GM23338 (cell line): ENCODE measurements around the gene VEGFA. TPM values are rescaled to one million over a fixed set of nuclear protein-coding genes. Genes with fewer than 3 reads are reported as not detected.

ENCODE experiments used
- ATAC-seq: fragments of 200-7000 bp; cut with Tn5 transposase; 3 replicates; pipeline ENCODE4 v1.9.1; 2020
- DNase-seq: peaks from one replicate; pipeline ENCODE4 v3.0.0-alpha.2; 2015; ENCODE audit warnings: low spot score
- H2AFZ ChIP-seq: fragments of 200-600 bp; sonication (generic); 2 replicates; pipeline ENCODE4 v1.8.0; 2016; ENCODE audit warnings: antibody characterized with exemption, mild to moderate bottlenecking, moderate library complexity
- H3F3A ChIP-seq: fragments of 200-600 bp; sonication (generic); replicated peaks from 2 replicates; pipeline ENCODE4 v1.8.0; 2017; ENCODE audit warnings: antibody characterized with exemption, mixed run types, low read depth
- H3K27ac ChIP-seq: fragments of 200-600 bp; sonication (generic); 2 replicates; pipeline ENCODE4 v1.6.1; 2016; ENCODE audit warnings: low read depth
- H3K27me3 ChIP-seq: fragments of 200-600 bp; sonication (generic); 2 replicates; pipeline ENCODE4 v1.8.0; 2016; ENCODE audit warnings: mild to moderate bottlenecking, mixed run types, moderate library complexity; ENCODE audit not compliant: insufficient read depth
- H3K36me3 ChIP-seq: fragments of 200-600 bp; sonication (generic); 2 replicates; pipeline ENCODE4 v1.8.0; 2016; ENCODE audit warnings: mild to moderate bottlenecking; ENCODE audit not compliant: insufficient read depth
- H3K4me1 ChIP-seq: fragments of 200-600 bp; sonication (generic); 2 replicates; pipeline ENCODE4 v1.8.0; 2016; ENCODE audit warnings: mild to moderate bottlenecking, moderate library complexity; ENCODE audit not compliant: insufficient read depth
- H3K4me2 ChIP-seq: fragments of 200-600 bp; sonication (generic); 2 replicates; pipeline ENCODE4 v1.7.1; 2017; ENCODE audit warnings: mixed run types
- H3K4me3 ChIP-seq: fragments of 200-600 bp; sonication (generic); 2 replicates; pipeline ENCODE4 v1.6.1; 2016; ENCODE audit warnings: mixed run types
- H3K79me2 ChIP-seq: fragments of 200-600 bp; sonication (generic); replicated peaks from 2 replicates; pipeline ENCODE4 v1.8.0; 2017; ENCODE audit warnings: mild to moderate bottlenecking; ENCODE audit not compliant: insufficient read depth
- H3K9me2 ChIP-seq: fragments of 200-600 bp; sonication (generic); 2 replicates; pipeline ENCODE4 v1.8.0; 2017; ENCODE audit not compliant: insufficient read depth
- H4K20me1 ChIP-seq: fragments of 200-600 bp; sonication (generic); replicated peaks from 2 replicates; pipeline ENCODE4 v1.8.0; 2017; ENCODE audit warnings: mild to moderate bottlenecking; ENCODE audit not compliant: insufficient read depth
- H3K27ac Mint-ChIP-seq: 2 replicates; pipeline ENCODE4 v1.8.0; 2020; ENCODE audit warnings: inconsistent platforms, mild to moderate bottlenecking, moderate library complexity, mixed read lengths
- H3K27me3 Mint-ChIP-seq: 3 replicates; pipeline ENCODE4 v1.8.0; 2022; ENCODE audit warnings: low read depth, mild to moderate bottlenecking, moderate library complexity, mixed read lengths, inconsistent platforms; ENCODE audit not compliant: insufficient read depth, poor library complexity
- H3K36me3 Mint-ChIP-seq: 3 replicates; pipeline ENCODE4 v1.8.0; 2021; ENCODE audit warnings: low read depth, mild to moderate bottlenecking, inconsistent platforms, moderate library complexity, mixed read lengths
- H3K4me1 Mint-ChIP-seq: 3 replicates; pipeline ENCODE4 v1.8.0; 2020; ENCODE audit warnings: mild to moderate bottlenecking, inconsistent platforms, mixed read lengths
- H3K4me3 Mint-ChIP-seq: 3 replicates; pipeline ENCODE4 v1.8.0; 2021; ENCODE audit warnings: moderate library complexity, mild to moderate bottlenecking, inconsistent platforms, mixed read lengths
- H3K9me3 Mint-ChIP-seq: 3 replicates; pipeline ENCODE4 v1.8.0; 2020; ENCODE audit warnings: moderate library complexity, mild to moderate bottlenecking, inconsistent platforms, mixed read lengths
- CREB1 ChIP-seq: fragments of 250-450 bp; sonication (Bioruptor Pico); IDR thresholded peaks from 2 replicates; pipeline ENCODE4 v1.5.0; 2020; ENCODE audit warnings: low read depth, mild to moderate bottlenecking, moderate library complexity
- EZH2 ChIP-seq: fragments of 200-600 bp; sonication (generic); IDR thresholded peaks from one replicate; pipeline ENCODE4 v1.8.0; 2017; ENCODE audit warnings: antibody characterized with exemption, mild to moderate bottlenecking, low read depth; ENCODE audit not compliant: unreplicated experiment
- JUNB ChIP-seq: IDR thresholded peaks from one replicate; pipeline ENCODE4 v1.6.1; 2016; ENCODE audit warnings: antibody characterized with exemption; ENCODE audit not compliant: unreplicated experiment
- NANOG ChIP-seq: IDR thresholded peaks from 2 replicates; pipeline ENCODE4 v1.6.1; 2016; ENCODE audit warnings: antibody characterized with exemption, borderline replicate concordance
- POLR2AphosphoS5 ChIP-seq: IDR thresholded peaks from 2 replicates; pipeline ENCODE4 v1.6.1; 2016; ENCODE audit warnings: antibody characterized with exemption, low read depth
- STAT1 ChIP-seq: IDR thresholded peaks from one replicate; pipeline ENCODE4 v1.6.1; 2016; ENCODE audit warnings: antibody characterized with exemption; ENCODE audit not compliant: unreplicated experiment
- ZNF114 ChIP-seq: fragments of 250-450 bp; sonication (Bioruptor Pico); IDR thresholded peaks from 2 replicates; pipeline ENCODE4 v1.5.0; 2020; ENCODE audit warnings: mild to moderate bottlenecking, moderate library complexity
- ZNF331 ChIP-seq: fragments of 250-450 bp; sonication (Bioruptor Pico); IDR thresholded peaks from 2 replicates; pipeline ENCODE4 v1.5.0; 2020; ENCODE audit warnings: low read depth, mild to moderate bottlenecking, moderate library complexity
- polyA plus RNA-seq: library from polyadenylated mRNA; unstranded; fragments of >200 nt; fragmentation: Nextera tagmentation; extraction: Ambion mirVana; gene quantifications from 2 replicates; pipeline ENCODE4 v1.2.1, GENCODE V29; 2016
- total RNA-seq: library from RNA; depleted of rRNA; stranded (reverse); fragments of >200 nt; shearing (Covaris generic); gene quantifications from 2 replicates; pipeline ENCODE4 v1.2.3, GENCODE V29; 2014
- TF ChIP-seq, protein P1 (sequence below): fragments of 250-450 bp; sonication (Bioruptor Pico); IDR thresholded peaks from 2 replicates; pipeline ENCODE4 v1.5.0; 2020; ENCODE audit warnings: mild to moderate bottlenecking, moderate library complexity
- TF ChIP-seq, protein P2 (sequence below), 2 experiments: fragments of 200-600 bp in 1 of 2; sonication (generic) in 1 of 2; conservative IDR thresholded peaks; 2 replicates each; pipeline versions ENCODE4 v1.5.1 to v1.6.1; 2016 to 2017; ENCODE audit warnings: antibody characterized with exemption in 2 of 2, low read depth in 2 of 2, mild to moderate bottlenecking in 2 of 2, moderate library complexity in 1 of 2
- TF ChIP-seq, protein P3 (sequence below): IDR thresholded peaks from one replicate; pipeline ENCODE4 v1.6.1; 2018; ENCODE audit warnings: antibody characterized with exemption; ENCODE audit not compliant: unreplicated experiment

Gene VEGFA
- total and polyA plus RNA-seq, 2 experiments from 2014 or later = 10.9 to 61.1 TPM

DNA sequence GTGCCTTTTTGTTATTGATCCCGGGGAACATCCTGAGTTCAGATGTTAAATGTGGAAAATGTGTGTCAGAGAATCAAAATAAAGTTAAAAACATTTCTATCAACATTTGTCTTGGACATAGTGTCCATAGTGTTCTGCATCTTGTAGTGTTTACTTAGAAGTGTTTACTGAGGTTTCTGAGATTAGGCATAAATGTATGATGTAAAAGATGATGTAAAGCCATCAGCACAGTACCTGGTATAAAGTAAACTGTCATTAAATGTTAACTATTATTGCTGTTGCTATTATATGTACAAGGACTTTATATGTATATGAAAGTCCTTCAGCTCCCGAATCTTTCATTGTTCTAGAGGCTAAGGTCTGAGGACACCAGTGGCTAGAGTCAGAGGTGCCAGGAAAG is 28.2 kb upstream of the VEGFA start:
- Mint-ChIP-seq H3K9me3 (no peaks in the 10 kb centered on the region), H3K27ac (no peak overlapping the region), H3K36me3 (no peaks in the 10 kb centered on the region), H3K27me3 (peaks cover 11% of the 10 kb centered on the region), H3K4me3 (no peak overlapping the region), H3K4me1 (peaks cover 44% of the 10 kb centered on the region)
- Histone ChIP-seq H3K36me3 (no peaks in the 10 kb centered on the region), H4K20me1 (no peaks in the 10 kb centered on the region), H3K4me2 (no peak overlapping the region), H3K4me1 (no peaks in the 10 kb centered on the region), H3K79me2 (no peaks in the 10 kb centered on the region), H3K4me3 (no peak overlapping the region), H3K27ac (no peak overlapping the region), H3K27me3 (no peaks in the 10 kb centered on the region), H2AFZ (no peak overlapping the region), H3K9me2 (no peaks in the 10 kb centered on the region), H3F3A (no peaks in the 10 kb centered on the region)
- ATAC-seq (no peak), DNase-seq (no peak)
- no peak for TF ChIP-seq ZNF114 (CRISPR knock-in tag)
- TF ChIP-seq CREB1 (CRISPR knock-in tag) = no peak
- no peak for TF ChIP-seq JUNB
- TF ChIP-seq STAT1 = no peak
- TF ChIP-seq ZNF331 = no peak

DNA sequence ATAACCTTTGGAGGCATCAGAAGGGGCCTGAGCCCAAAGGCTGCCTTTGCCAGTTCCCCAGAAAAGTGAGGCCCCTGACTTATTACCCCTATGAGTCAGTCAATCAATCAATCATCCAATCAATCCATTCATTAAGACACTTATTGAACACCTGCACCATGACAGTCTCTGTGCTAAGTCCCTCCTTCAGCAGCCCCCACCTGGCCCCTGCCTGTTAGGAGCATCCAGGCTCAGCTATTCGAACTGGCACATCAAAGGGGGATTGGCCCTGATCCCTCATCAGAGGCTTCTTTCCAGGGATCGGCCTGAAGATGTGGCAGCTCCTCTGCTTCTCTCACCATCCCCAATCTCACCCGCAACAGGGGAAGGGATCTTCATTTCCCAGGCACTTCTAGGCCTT is 27.7 kb upstream of the VEGFA start:
- Histone ChIP-seq H3K4me3 (no peak overlapping the region), H3F3A (no peaks in the 10 kb centered on the region), H3K9me2 (no peaks in the 10 kb centered on the region), H3K4me1 (no peaks in the 10 kb centered on the region), H3K4me2 (no peak overlapping the region), H3K27ac (no peak overlapping the region), H2AFZ (no peak overlapping the region), H3K27me3 (no peaks in the 10 kb centered on the region), H4K20me1 (no peaks in the 10 kb centered on the region), H3K36me3 (no peaks in the 10 kb centered on the region), H3K79me2 (no peaks in the 10 kb centered on the region)
- Mint-ChIP-seq H3K4me1 (peaks cover 44% of the 10 kb centered on the region), H3K27ac (no peak overlapping the region), H3K9me3 (no peaks in the 10 kb centered on the region), H3K4me3 (no peak overlapping the region), H3K27me3 (peaks cover 11% of the 10 kb centered on the region), H3K36me3 (no peaks in the 10 kb centered on the region)
- DNase-seq = no peak
- ATAC-seq = no peak
- TF ChIP-seq STAT1 (no peak), ZNF331 (no peak), ZNF114 (CRISPR knock-in tag) (no peak), CREB1 (CRISPR knock-in tag) (no peak), NANOG (no peak), POLR2AphosphoS5 (no peak), EZH2 (no peak), JUNB (no peak)
- TF ChIP-seq, protein P1, sequence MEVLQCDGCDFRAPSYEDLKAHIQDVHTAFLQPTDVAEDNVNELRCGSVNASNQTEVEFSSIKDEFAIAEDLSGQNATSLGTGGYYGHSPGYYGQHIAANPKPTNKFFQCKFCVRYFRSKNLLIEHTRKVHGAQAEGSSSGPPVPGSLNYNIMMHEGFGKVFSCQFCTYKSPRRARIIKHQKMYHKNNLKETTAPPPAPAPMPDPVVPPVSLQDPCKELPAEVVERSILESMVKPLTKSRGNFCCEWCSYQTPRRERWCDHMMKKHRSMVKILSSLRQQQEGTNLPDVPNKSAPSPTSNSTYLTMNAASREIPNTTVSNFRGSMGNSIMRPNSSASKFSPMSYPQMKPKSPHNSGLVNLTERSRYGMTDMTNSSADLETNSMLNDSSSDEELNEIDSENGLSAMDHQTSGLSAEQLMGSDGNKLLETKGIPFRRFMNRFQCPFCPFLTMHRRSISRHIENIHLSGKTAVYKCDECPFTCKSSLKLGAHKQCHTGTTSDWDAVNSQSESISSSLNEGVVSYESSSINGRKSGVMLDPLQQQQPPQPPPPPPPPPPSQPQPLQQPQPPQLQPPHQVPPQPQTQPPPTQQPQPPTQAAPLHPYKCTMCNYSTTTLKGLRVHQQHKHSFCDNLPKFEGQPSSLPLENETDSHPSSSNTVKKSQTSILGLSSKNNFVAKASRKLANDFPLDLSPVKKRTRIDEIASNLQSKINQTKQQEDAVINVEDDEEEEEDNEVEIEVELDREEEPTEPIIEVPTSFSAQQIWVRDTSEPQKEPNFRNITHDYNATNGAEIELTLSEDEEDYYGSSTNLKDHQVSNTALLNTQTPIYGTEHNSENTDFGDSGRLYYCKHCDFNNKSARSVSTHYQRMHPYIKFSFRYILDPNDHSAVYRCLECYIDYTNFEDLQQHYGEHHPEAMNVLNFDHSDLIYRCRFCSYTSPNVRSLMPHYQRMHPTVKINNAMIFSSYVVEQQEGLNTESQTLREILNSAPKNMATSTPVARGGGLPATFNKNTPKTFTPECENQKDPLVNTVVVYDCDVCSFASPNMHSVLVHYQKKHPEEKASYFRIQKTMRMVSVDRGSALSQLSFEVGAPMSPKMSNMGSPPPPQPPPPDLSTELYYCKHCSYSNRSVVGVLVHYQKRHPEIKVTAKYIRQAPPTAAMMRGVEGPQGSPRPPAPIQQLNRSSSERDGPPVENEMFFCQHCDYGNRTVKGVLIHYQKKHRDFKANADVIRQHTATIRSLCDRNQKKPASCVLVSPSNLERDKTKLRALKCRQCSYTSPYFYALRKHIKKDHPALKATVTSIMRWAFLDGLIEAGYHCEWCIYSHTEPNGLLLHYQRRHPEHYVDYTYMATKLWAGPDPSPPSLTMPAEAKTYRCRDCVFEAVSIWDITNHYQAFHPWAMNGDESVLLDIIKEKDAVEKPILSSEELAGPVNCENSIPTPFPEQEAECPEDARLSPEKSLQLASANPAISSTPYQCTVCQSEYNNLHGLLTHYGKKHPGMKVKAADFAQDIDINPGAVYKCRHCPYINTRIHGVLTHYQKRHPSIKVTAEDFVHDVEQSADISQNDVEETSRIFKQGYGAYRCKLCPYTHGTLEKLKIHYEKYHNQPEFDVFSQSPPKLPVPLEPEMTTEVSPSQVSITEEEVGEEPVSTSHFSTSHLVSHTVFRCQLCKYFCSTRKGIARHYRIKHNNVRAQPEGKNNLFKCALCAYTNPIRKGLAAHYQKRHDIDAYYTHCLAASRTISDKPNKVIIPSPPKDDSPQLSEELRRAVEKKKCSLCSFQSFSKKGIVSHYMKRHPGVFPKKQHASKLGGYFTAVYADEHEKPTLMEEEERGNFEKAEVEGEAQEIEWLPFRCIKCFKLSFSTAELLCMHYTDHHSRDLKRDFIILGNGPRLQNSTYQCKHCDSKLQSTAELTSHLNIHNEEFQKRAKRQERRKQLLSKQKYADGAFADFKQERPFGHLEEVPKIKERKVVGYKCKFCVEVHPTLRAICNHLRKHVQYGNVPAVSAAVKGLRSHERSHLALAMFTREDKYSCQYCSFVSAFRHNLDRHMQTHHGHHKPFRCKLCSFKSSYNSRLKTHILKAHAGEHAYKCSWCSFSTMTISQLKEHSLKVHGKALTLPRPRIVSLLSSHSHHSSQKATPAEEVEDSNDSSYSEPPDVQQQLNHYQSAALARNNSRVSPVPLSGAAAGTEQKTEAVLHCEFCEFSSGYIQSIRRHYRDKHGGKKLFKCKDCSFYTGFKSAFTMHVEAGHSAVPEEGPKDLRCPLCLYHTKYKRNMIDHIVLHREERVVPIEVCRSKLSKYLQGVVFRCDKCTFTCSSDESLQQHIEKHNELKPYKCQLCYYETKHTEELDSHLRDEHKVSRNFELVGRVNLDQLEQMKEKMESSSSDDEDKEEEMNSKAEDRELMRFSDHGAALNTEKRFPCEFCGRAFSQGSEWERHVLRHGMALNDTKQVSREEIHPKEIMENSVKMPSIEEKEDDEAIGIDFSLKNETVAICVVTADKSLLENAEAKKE (CRISPR knock-in tag) = no peak
- TF ChIP-seq, protein P2, sequence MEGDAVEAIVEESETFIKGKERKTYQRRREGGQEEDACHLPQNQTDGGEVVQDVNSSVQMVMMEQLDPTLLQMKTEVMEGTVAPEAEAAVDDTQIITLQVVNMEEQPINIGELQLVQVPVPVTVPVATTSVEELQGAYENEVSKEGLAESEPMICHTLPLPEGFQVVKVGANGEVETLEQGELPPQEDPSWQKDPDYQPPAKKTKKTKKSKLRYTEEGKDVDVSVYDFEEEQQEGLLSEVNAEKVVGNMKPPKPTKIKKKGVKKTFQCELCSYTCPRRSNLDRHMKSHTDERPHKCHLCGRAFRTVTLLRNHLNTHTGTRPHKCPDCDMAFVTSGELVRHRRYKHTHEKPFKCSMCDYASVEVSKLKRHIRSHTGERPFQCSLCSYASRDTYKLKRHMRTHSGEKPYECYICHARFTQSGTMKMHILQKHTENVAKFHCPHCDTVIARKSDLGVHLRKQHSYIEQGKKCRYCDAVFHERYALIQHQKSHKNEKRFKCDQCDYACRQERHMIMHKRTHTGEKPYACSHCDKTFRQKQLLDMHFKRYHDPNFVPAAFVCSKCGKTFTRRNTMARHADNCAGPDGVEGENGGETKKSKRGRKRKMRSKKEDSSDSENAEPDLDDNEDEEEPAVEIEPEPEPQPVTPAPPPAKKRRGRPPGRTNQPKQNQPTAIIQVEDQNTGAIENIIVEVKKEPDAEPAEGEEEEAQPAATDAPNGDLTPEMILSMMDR (conservative IDR thresholded peaks at IDR 0.05; ENCODE audit: low read depth in 2 of 2) = no peak
- TF ChIP-seq, protein P3, sequence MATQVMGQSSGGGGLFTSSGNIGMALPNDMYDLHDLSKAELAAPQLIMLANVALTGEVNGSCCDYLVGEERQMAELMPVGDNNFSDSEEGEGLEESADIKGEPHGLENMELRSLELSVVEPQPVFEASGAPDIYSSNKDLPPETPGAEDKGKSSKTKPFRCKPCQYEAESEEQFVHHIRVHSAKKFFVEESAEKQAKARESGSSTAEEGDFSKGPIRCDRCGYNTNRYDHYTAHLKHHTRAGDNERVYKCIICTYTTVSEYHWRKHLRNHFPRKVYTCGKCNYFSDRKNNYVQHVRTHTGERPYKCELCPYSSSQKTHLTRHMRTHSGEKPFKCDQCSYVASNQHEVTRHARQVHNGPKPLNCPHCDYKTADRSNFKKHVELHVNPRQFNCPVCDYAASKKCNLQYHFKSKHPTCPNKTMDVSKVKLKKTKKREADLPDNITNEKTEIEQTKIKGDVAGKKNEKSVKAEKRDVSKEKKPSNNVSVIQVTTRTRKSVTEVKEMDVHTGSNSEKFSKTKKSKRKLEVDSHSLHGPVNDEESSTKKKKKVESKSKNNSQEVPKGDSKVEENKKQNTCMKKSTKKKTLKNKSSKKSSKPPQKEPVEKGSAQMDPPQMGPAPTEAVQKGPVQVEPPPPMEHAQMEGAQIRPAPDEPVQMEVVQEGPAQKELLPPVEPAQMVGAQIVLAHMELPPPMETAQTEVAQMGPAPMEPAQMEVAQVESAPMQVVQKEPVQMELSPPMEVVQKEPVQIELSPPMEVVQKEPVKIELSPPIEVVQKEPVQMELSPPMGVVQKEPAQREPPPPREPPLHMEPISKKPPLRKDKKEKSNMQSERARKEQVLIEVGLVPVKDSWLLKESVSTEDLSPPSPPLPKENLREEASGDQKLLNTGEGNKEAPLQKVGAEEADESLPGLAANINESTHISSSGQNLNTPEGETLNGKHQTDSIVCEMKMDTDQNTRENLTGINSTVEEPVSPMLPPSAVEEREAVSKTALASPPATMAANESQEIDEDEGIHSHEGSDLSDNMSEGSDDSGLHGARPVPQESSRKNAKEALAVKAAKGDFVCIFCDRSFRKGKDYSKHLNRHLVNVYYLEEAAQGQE = no peak
